HepG2 (cell line): Measurements from ENCODE around the gene ARHGEF10L. TPM values are rescaled to one million over a fixed set of nuclear protein-coding genes. Genes with fewer than 3 reads are reported as not detected.

Source experiments
- ATAC-seq: fragments of 200-7000 bp; cut with Tn5 transposase; 3 replicates; pipeline ENCODE4 v1.9.1; 2020; ENCODE audit warnings: mild to moderate bottlenecking, moderate library complexity
- BruUV-seq: library from RNA; stranded (reverse); fragments of 400-500 nt; replicated peaks from 2 replicates; lab custom pipeline; 2021; lab: Mats Ljungman, UMichigan
- CTCF ChIA-PET: fragments of 300-600 bp; formaldehyde crosslinking; extraction: SDS; loops from one replicate; lab custom pipeline; 2021; ENCODE audit warnings: low total read pairs, inconsistent platforms, low intra/inter-chr PET ratio; lab: Yijun Ruan, JAX
- POLR2A ChIA-PET: fragments of 350-600 bp; sonication (Branson Sonifier 250); formaldehyde crosslinking; loops from one replicate; lab custom pipeline; 2020; ENCODE audit warnings: antibody characterized with exemption, inconsistent platforms; lab: Yijun Ruan, JAX
- DNase-seq: peaks from one replicate; pipeline ENCODE4 v3.0.0-alpha.2; 2015; ENCODE audit warnings: low spot score
- FAIRE-seq: peaks from 3 replicates; lab custom pipeline; 2011; peaks lifted over from hg19 to GRCh38; lab: Jason Lieb, UNC
- H2AFZ ChIP-seq: one replicate; pipeline ENCODE4 v1.6.1; 2011; ENCODE audit warnings: low read length, inconsistent platforms
- H3K27ac ChIP-seq: fragments of 300-600 bp; 3 replicates; pipeline ENCODE4 v1.8.0; 2011; ENCODE audit warnings: mixed run types, mild to moderate bottlenecking, mixed read lengths, low read length, inconsistent platforms; ENCODE audit not compliant: insufficient read depth; ENCODE audit errors: extremely low read length
- H3K27me3 ChIP-seq, 2 experiments: fragments of 200-600 bp in 1 of 2; 2 replicates in 1 of 2; 3 replicates in 1 of 2; pipeline versions ENCODE4 v1.6.0 to v1.8.0; 2011; ENCODE audit warnings: low read length in 2 of 2, mild to moderate bottlenecking in 2 of 2, moderate library complexity in 2 of 2, inconsistent platforms in 1 of 2; ENCODE audit not compliant: insufficient read depth in 2 of 2, control insufficient read depth in 1 of 2
- H3K36me3 ChIP-seq, 2 experiments: fragments of 200-600 bp in 1 of 2; replicated peaks in 1 of 2; 2 replicates in 1 of 2; 3 replicates in 1 of 2; pipeline versions ENCODE4 v1.5.1 to v1.8.0; 2011; ENCODE audit warnings: low read length in 2 of 2, inconsistent platforms in 1 of 2; ENCODE audit not compliant: insufficient read depth in 2 of 2, control insufficient read depth in 1 of 2
- H3K4me1 ChIP-seq: 2 replicates; pipeline ENCODE4 v1.5.1; 2012; ENCODE audit warnings: low read length, inconsistent platforms; ENCODE audit not compliant: insufficient read depth
- H3K4me2 ChIP-seq: 2 replicates; pipeline ENCODE4 v1.6.0; 2011; ENCODE audit warnings: low read depth, low read length, inconsistent platforms
- H3K4me3 ChIP-seq, 3 experiments: fragments of 200-600 bp in 1 of 3; sonication (generic), shearing (Covaris generic) in 1 of 3; replicated peaks in 1 of 3; 2 replicates each; pipeline ENCODE4 v1.5.1; 2011 to 2016; ENCODE audit warnings: low read length in 3 of 3, inconsistent platforms in 2 of 3, low read depth in 2 of 3, mild to moderate bottlenecking in 2 of 3, control low read depth in 1 of 3, mixed read lengths in 1 of 3; ENCODE audit not compliant: insufficient read depth in 1 of 3
- H3K79me2 ChIP-seq: one replicate; pipeline ENCODE4 v1.6.1; 2011; ENCODE audit warnings: low read length, inconsistent platforms; ENCODE audit not compliant: insufficient read depth
- H3K9ac ChIP-seq: 2 replicates; pipeline ENCODE4 v1.6.0; 2011; ENCODE audit warnings: mild to moderate bottlenecking, low read depth, low read length, inconsistent platforms; ENCODE audit not compliant: insufficient read depth
- H3K9me3 ChIP-seq: 2 replicates; pipeline ENCODE4 v1.5.1; 2012; ENCODE audit warnings: mild to moderate bottlenecking, low read length
- H4K20me1 ChIP-seq: 2 replicates; pipeline ENCODE4 v1.6.0; 2011; ENCODE audit warnings: inconsistent platforms, mild to moderate bottlenecking, low read length, moderate library complexity; ENCODE audit not compliant: insufficient read depth
- CTCF ChIP-seq: sonication (generic); formaldehyde crosslinking; IDR thresholded peaks from 2 replicates; pipeline ENCODE4 v1.5.0; 2020; ENCODE audit warnings: mild to moderate bottlenecking, missing genetic modification reagents, moderate library complexity
- FOXK1 ChIP-seq: sonication (generic); formaldehyde crosslinking; IDR thresholded peaks from 2 replicates; pipeline ENCODE4 v1.4.0; 2020; ENCODE audit warnings: low read depth, missing genetic modification reagents, borderline replicate concordance
- KLF6 ChIP-seq: IDR thresholded peaks from 2 replicates; pipeline ENCODE4 v1.8.0; 2016; ENCODE audit warnings: missing biosample characterization, missing genetic modification reagents
- KLF9 ChIP-seq: IDR thresholded peaks from 2 replicates; pipeline ENCODE4 v1.6.1; 2016; ENCODE audit warnings: low read depth
- RERE ChIP-seq: IDR thresholded peaks from 2 replicates; pipeline ENCODE4 v1.6.1; 2016; ENCODE audit warnings: low read depth, missing genetic modification reagents, missing compliant biosample characterization
- SMC3 ChIP-seq: IDR thresholded peaks from 2 replicates; pipeline ENCODE4 v1.6.1; 2011; ENCODE audit warnings: low read length, improper control_type of control experiment
- STAG1 ChIP-seq: sonication (generic); formaldehyde crosslinking; IDR thresholded peaks from 2 replicates; pipeline ENCODE4 v1.4.0; 2020; ENCODE audit warnings: missing genetic modification reagents
- ZNF24 ChIP-seq: fragments of 450-650 bp; IDR thresholded peaks from 2 replicates; pipeline ENCODE4 v1.6.1; 2017; ENCODE audit warnings: antibody characterized with exemption, mild to moderate bottlenecking
- ZNF282 ChIP-seq: fragments of 450-650 bp; IDR thresholded peaks from 2 replicates; pipeline ENCODE4 v1.6.1; 2018; ENCODE audit not compliant: partially characterized antibody
- ZNF337 ChIP-seq: sonication (generic); formaldehyde crosslinking; IDR thresholded peaks from 2 replicates; pipeline ENCODE4 v1.5.1; 2020; ENCODE audit warnings: missing genetic modification reagents, low read depth, mild to moderate bottlenecking, borderline replicate concordance
- ZNF451 ChIP-seq: sonication (generic); formaldehyde crosslinking; IDR thresholded peaks from 2 replicates; pipeline ENCODE4 v1.5.0; 2020; ENCODE audit warnings: mild to moderate bottlenecking, missing genetic modification reagents
- ZNF616 ChIP-seq: sonication (generic); formaldehyde crosslinking; IDR thresholded peaks from 2 replicates; pipeline ENCODE4 v1.5.0; 2020; ENCODE audit warnings: low read depth, mild to moderate bottlenecking, missing genetic modification reagents
- WGBS: methylation state at CpG from one replicate; pipeline ENCODE4 v1.1.6; 2017; ENCODE audit warnings: low lambda C conversion rate; 5-methylcytosine and 5-hydroxymethylcytosine counted together
- in situ Hi-C: cut with HindIII; loops from 2 replicates; pipeline ENCODE4 v1.10.0; 2017; ENCODE audit warnings: low pct_unique_long_range_greater_than_20kb; ENCODE audit not compliant: extremely low pct_ligation_motif_present
- intact Hi-C: fragments of 100-400 bp; cut with micrococcal nuclease; formaldehyde crosslinking; loops from one replicate; pipeline ENCODE4 v1.10.0; 2022; ENCODE audit not compliant: unreplicated experiment
- polyA plus RNA-seq, 8 experiments: library from polyadenylated mRNA; depleted of rRNA in 3 of 8; stranded (reverse) in 7 of 8; unstranded in 1 of 8; fragments of >200 nt; fragmentation: Illumina TruSeq in 4 of 8; extraction: Trizol in 4 of 8; gene quantifications; 2 replicates each; pipeline versions ENCODE4 v1.2.1 to v1.2.3, GENCODE V29; 2011 to 2016; ENCODE audit warnings: low read depth in 4 of 8, missing spikeins in 1 of 8, mixed read lengths in 1 of 8; ENCODE audit not compliant: insufficient read depth in 1 of 8
- total RNA-seq, 5 experiments: library from RNA; depleted of rRNA; stranded (reverse); fragments of >200 nt; fragmentation: Illumina TruSeq; extraction: Trizol; gene quantifications; 2 replicates each; pipeline ENCODE4 v1.2.3, GENCODE V29; 2016; ENCODE audit warnings: low read depth in 1 of 5

The ARHGEF10L gene
- total and polyA plus RNA-seq, 2 of the 13 experiments (the other 11 are each of a cell fraction or from before 2014, with no cell fraction given) = 46.5 to 78.3 TPM

- Histone ChIP-seq H3K4me1 (no peaks in the 10 kb centered on the region), H4K20me1 (no peaks in the 10 kb centered on the region; the same call in 1 of the 2 replicates), H3K27me3 (no peaks in the 10 kb centered on the region), H3K9ac (no peak overlapping the region), H3K4me2 (no peak overlapping the region), H3K36me3 (peaks cover 69 to 85% of the 10 kb centered on the region in 2 experiments), H2AFZ (no peak overlapping the region), H3K4me3 (no peak overlapping the region), H3K9me3 (no peaks in the 10 kb centered on the region), H3K79me2 (no peaks in the 10 kb centered on the region), H3K27ac (no peak overlapping the region)
- intact Hi-C loops = no loop called here
- ChIA-PET POLR2A (interaction anchor here (1.2 kb wide), 1 partner anchor 55 kb away, joined by 3 read pairs; no protein-coding TSS in a partner anchor), CTCF (no interaction called here)
- DNase-seq (no peak), ATAC-seq (peak; percentile 43), FAIRE-seq (no peak)
- TF ChIP-seq KLF6 (no peak), CTCF (peak; percentile 59), RERE (CRISPR knock-in tag) (no peak), ZNF282 (no peak), FOXK1 (CRISPR knock-in tag) (no peak), STAG1 (peak; percentile 50), ZNF616 (CRISPR knock-in tag) (no peak), ZNF337 (CRISPR knock-in tag) (no peak), SMC3 (0 out of 2 replicates have a peak, but pooled peaks have one; percentile 2), ZNF451 (CRISPR knock-in tag) (no peak), ZNF24 (no peak), KLF9 (CRISPR knock-in tag) (no peak)
- 98% methylated on average over 5 of the region's 11 CpGs for WGBS
- BruUV-seq = no TSS peak
- in situ Hi-C loops = no loop called here
Observed at GRCh38 chr1:17629460-17629859, 90.0 kb downstream of the ARHGEF10L start.
